Kidney (tissue), 14 donors: ENCODE data around the gene PHACTR3. TPM values are rescaled to one million over a fixed set of nuclear protein-coding genes. Genes with fewer than 3 reads are reported as not detected.
A peak's percentile ranks its signal among the peaks of the same experiment; 100 is the strongest.

ENCODE experiments used
- DNase-seq, 5 donors: peaks; one replicate each; pipeline ENCODE4 v3.0.0-alpha.2; 2013 to 2020
- FAIRE-seq: peaks from 2 replicates; lab custom pipeline; 2012; peaks lifted over from hg19 to GRCh38; lab: Jason Lieb, UNC
- H3K27ac ChIP-seq, 2 donors: one replicate each; pipeline ENCODE4 v1.7.0; 2013; ENCODE audit warnings: low read depth in 2 of 2, low read length in 2 of 2, inconsistent platforms in 1 of 2
- H3K27me3 ChIP-seq: one replicate; pipeline ENCODE4 v1.7.1; 2013; ENCODE audit warnings: low read length, inconsistent platforms; ENCODE audit not compliant: control insufficient read depth, insufficient read depth
- H3K36me3 ChIP-seq, 3 donors: one replicate each; pipeline versions ENCODE4 v1.7.0 to v1.7.1; 2013; ENCODE audit warnings: low read length in 3 of 3, control low read depth in 1 of 3, inconsistent platforms in 1 of 3; ENCODE audit not compliant: insufficient read depth in 3 of 3, control insufficient read depth in 2 of 3
- H3K4me1 ChIP-seq, 3 donors: one replicate each; pipeline versions ENCODE4 v1.7.0 to v1.7.1; 2013; ENCODE audit warnings: low read length in 3 of 3, inconsistent platforms in 1 of 3, low read depth in 1 of 3; ENCODE audit not compliant: control insufficient read depth in 2 of 3, insufficient read depth in 2 of 3
- H3K4me3 ChIP-seq, 3 donors: one replicate each; pipeline versions ENCODE4 v1.7.0 to v1.8.1; 2013; ENCODE audit warnings: low read length in 3 of 3, control low read depth in 1 of 3, inconsistent platforms in 1 of 3
- H3K9ac ChIP-seq, 3 donors: one replicate each; pipeline versions ENCODE4 v1.7.0 to v1.7.1; 2013; ENCODE audit warnings: low read length in 3 of 3, control low read depth in 1 of 3, inconsistent platforms in 1 of 3
- H3K9me3 ChIP-seq, 3 donors: one replicate each; pipeline versions ENCODE4 v1.7.0 to v1.7.1; 2013; ENCODE audit warnings: low read length in 3 of 3, control low read depth in 1 of 3, inconsistent platforms in 1 of 3; ENCODE audit not compliant: control insufficient read depth in 2 of 3, insufficient read depth in 1 of 3
- CTCF ChIP-seq: IDR thresholded peaks from 3 replicates; pipeline ENCODE4 v1.5.1; 2012; ENCODE audit warnings: mild to moderate bottlenecking, moderate library complexity, borderline replicate concordance; ENCODE audit not compliant: insufficient read depth; ENCODE audit errors: extremely low read depth
- intact Hi-C: fragments of 100-400 bp; cut with DNase I; formaldehyde crosslinking; loops from one replicate; pipeline ENCODE4 v1.11.1; 2022
- polyA plus RNA-seq: library from polyadenylated mRNA; stranded (reverse); fragments of 350-450 nt; fragmentation: Illumina TruSeq; extraction: RNeasy Lipid Tissue Mini Kit (QIAGEN cat#74804); gene quantifications from one replicate; pipeline ENCODE4 v1.2.3, GENCODE V29; 2014; ENCODE audit warnings: low read depth, low replicate concordance; ENCODE audit not compliant: insufficient read depth
- total RNA-seq: library from RNA; stranded (reverse); fragmentation: NEBNext Ultra II Directional; extraction: Animal tissue kit (Norgen Biotek cat#: 25700); gene quantifications from one replicate; pipeline ENCODE4 v1.2.1, GENCODE V29; 2021
- donor health status: control.
- donor health status: control.
- donor health status: control.
- donor health status: control.
- donor health status: control.
- donor health status: DM: yes; HTN: yes; CAD: no.
- donor health status: Normal renal cell carcinoma (clear cell type).

Gene PHACTR3
- total and polyA plus RNA-seq, 2 donors from 2014 or later = 1.7 to 12.3 TPM

- Histone ChIP-seq H3K9me3 (no peaks in the 10 kb centered on the region), H3K27me3 (no peaks in the 10 kb centered on the region), H3K36me3 (no peaks in the 10 kb centered on the region), H3K4me3 (no peak overlapping the region), H3K9ac (no peak overlapping the region), H3K4me1 (peaks cover 0 to 3% (median 0%) of the 10 kb centered on the region in 3 donors), H3K27ac (no peak overlapping the region)
- peak in 2 of 5 donors; percentile 16 to 32 for DNase-seq
- TF ChIP-seq CTCF = no peak
- no peak for FAIRE-seq
- intact Hi-C loops = loop anchor here (10.0 kb wide), 1 partner anchor 188 kb away; no protein-coding TSS in a partner anchor
These were observed 148.5 kb downstream of the PHACTR3 start for GRCh38 chr20:59752704-59753460.

DNA sequence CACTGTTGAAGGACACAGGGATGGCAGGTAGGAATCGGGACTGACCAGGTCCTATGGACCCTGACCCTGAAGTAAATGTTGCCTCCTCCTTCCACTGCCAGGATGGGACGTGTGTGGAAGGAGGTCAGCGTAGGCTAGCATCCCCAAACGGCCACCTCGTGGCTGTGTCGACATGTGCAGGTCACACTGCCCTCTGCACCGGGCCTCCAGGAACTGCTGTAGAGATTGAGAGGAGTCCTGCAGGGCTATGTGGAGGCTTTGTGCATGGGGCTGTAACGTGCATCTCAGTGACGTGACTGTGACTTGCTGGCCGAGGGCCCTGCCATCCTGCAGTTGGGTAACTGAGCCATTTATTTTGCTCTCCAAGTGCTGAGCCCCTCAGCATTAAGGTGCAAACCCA is 149.5 kb downstream of the PHACTR3 start:
- intact Hi-C loops = loop anchor here (10.0 kb wide), 1 partner anchor 189 kb away; no protein-coding TSS in a partner anchor
- Histone ChIP-seq H3K9me3 (no peaks in the 10 kb centered on the region), H3K9ac (no peak overlapping the region), H3K4me1 (peaks cover 0 to 3% (median 0%) of the 10 kb centered on the region in 3 donors), H3K27me3 (no peaks in the 10 kb centered on the region), H3K27ac (no peak overlapping the region), H3K4me3 (no peak overlapping the region), H3K36me3 (no peaks in the 10 kb centered on the region)
- FAIRE-seq (no peak), DNase-seq (no peak)
- TF ChIP-seq CTCF = no peak

GRCh38 chr20:59754551-59754950 is 150.2 kb downstream of the PHACTR3 start:
- Histone ChIP-seq H3K9me3 (no peaks in the 10 kb centered on the region), H3K4me3 (no peak overlapping the region), H3K27me3 (no peaks in the 10 kb centered on the region), H3K4me1 (peaks cover 0 to 3% (median 0%) of the 10 kb centered on the region in 3 donors), H3K27ac (no peak overlapping the region), H3K9ac (no peak overlapping the region), H3K36me3 (no peaks in the 10 kb centered on the region)
- FAIRE-seq (no peak), DNase-seq (no peak)
- no peak for TF ChIP-seq CTCF
- intact Hi-C loops = loop anchor here (10.0 kb wide), 1 partner anchor 190 kb away; no protein-coding TSS in a partner anchor
